Subcutaneous adipose tissue (tissue), 4 donors: ENCODE results near the gene RFC1. TPM values are rescaled to one million over a fixed set of nuclear protein-coding genes. Genes with fewer than 3 reads are reported as not detected.

ENCODE experiments used
- total RNA-seq, 4 donors: library from RNA; depleted of rRNA; stranded (reverse); fragments of >200 nt; gene quantifications; one replicate each; pipeline ENCODE4 v1.1.0, GENCODE V29; 2016
- TF ChIP-seq, protein P1 (sequence below): fragments of 450-650 bp; IDR thresholded peaks from one replicate; pipeline ENCODE4 v1.5.1; 2016; ENCODE audit warnings: low read depth, mild to moderate bottlenecking, control low read depth, antibody characterized with exemption, moderate library complexity

Gene RFC1
- total RNA-seq, 4 donors from 2014 or later, result 29.9 to 42.3 (median 39.0) TPM

GRCh38 chr4:39308611-39309010 lies 57.6 kb downstream of the RFC1 start:
- TF ChIP-seq, protein P1, sequence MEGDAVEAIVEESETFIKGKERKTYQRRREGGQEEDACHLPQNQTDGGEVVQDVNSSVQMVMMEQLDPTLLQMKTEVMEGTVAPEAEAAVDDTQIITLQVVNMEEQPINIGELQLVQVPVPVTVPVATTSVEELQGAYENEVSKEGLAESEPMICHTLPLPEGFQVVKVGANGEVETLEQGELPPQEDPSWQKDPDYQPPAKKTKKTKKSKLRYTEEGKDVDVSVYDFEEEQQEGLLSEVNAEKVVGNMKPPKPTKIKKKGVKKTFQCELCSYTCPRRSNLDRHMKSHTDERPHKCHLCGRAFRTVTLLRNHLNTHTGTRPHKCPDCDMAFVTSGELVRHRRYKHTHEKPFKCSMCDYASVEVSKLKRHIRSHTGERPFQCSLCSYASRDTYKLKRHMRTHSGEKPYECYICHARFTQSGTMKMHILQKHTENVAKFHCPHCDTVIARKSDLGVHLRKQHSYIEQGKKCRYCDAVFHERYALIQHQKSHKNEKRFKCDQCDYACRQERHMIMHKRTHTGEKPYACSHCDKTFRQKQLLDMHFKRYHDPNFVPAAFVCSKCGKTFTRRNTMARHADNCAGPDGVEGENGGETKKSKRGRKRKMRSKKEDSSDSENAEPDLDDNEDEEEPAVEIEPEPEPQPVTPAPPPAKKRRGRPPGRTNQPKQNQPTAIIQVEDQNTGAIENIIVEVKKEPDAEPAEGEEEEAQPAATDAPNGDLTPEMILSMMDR, result no peak

DNA sequence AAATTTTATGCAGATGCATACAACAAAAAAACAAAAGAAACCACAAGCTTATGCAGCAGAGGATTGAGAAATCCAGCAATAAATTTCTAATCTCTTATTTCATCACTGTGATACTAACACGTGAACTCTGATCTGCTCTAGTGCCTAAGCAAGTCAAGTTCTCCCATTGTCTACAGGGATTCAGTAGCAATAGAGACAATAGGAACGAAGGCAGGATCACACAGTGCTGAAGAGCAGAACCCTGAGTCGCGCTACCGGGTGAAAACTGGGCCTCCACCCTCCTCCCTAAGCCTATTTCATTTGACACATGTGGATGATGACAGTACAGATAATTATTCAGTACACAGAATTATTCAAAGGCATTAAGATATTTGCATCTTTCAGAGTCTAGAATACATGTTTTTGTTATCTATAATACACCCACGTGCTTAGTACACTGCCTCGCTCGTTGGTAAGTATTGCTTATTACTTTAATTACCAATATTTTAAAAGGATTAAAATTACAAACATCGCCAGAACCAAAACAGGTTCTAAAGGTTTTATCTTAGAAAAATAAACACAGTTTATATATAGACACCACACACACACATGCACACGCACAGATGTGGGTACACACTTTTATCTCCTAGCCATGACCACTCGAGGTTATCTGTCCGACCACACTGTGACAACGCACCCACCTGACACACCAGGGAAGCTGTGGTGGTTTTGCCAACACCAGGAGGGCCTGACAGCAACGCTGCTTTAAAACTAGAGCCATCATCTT lies 60.1 kb downstream of the RFC1 start:
- TF ChIP-seq, protein P1, result no peak

- TF ChIP-seq, protein P1, result no peak
These were observed 61.5 kb downstream of the RFC1 start for GRCh38 chr4:39304651-39305050.

DNA sequence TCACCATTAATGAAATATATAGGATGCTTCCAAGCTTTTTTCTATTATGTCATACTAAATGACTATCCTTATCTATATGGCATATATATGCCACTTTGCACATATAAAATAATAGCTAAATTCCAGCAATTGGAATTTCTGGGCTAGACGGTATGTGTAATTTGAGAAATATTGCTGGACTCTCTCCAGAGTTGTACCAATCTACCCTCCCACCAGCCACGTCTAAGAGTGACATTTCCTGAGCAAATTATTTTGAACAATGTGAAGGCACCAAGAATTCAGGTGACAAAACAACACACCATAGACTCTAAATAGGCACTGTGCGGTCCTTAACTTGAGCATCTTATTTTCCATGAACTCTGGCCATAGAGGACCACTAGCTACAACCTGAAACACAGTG lies 62.3 kb downstream of the RFC1 start:
- TF ChIP-seq, protein P1, result no peak

DNA sequence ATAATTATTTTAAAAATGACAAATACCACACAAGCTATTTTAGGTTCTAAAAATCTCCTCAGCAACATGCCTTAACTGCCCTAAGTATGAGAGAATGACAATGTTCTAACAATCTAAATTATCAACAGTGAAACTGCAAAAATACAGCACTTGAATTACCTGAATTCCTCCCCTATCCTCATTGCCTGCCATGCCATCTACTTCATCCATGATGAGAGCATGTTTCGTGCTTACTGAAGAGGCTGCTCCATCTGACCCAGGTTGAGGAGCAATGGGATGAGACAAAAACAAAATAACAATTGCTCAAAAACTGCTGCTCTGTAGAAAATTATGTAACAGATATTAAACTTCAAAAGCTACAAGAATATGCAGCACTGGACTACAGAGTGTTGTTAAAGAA lies 63.3 kb downstream of the RFC1 start:
- TF ChIP-seq, protein P1, result no peak

DNA sequence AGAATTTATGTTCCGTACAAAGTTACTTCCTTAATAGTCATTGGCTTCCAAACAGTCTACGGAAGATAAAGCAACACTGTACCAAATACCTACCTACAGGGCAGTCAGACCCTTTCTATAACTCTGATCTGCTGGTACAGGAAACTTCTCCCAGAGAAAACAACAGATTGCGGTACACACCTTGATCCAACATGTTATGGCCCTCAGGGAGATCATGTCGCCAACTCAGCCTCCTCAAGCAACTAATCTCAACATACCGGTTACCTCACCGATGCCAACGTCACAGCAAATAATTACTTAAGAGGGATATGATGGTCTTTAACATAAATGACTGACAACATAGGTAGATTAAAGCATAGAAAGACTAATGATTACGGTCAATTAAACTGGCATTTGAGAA lies 70.4 kb downstream of the RFC1 start:
- TF ChIP-seq, protein P1, result no peak

- TF ChIP-seq, protein P1, result no peak
These were observed 74.5 kb downstream of the RFC1 start for GRCh38 chr4:39291686-39292085.
